Measurements from ENCODE around the gene GPRASP3.
"Not testable (repeated sequence)": the region's sequence is repeated elsewhere in the genome, so short reads cannot be mapped to it uniquely, and the experiment has no call there.

GPRASP3 gene

DNA sequence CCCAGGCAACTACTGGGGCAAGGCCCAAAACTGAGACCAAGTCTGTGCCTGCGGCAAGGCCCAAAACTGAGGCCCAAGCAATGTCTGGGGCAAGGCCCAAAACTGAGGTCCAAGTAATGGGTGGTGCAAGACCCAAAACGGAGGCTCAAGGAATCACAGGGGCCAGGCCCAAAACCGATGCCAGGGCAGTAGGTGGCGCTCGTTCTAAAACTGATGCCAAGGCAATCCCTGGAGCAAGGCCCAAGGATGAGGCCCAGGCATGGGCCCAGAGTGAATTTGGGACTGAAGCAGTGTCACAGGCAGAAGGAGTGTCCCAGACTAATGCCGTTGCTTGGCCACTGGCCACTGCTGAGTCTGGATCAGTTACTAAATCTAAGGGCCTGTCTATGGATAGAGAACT, 5.5 kb upstream of the GPRASP3 start:
- H3K9ac ChIP-seq (ENCODE audit: low read depth, low read length, poor library complexity) = no peak overlapping the region
- H3K4me2 ChIP-seq (ENCODE audit: insufficient read depth, low read length, poor library complexity, severe bottlenecking) = no peak overlapping the region
- no peak overlapping the region for H2AFZ ChIP-seq (ENCODE audit: low read length)
- H3K23ac ChIP-seq (ENCODE audit: low read depth, low read length, poor library complexity) = no peak overlapping the region
- H3K9me3 ChIP-seq (replicated peaks in 1 of 2; ENCODE audit: control insufficient read depth in 2 of 2, insufficient read depth in 1 of 2, low read depth in 1 of 2, low read length in 2 of 2) = no peaks in the 10 kb centered on the region
- no peak overlapping the region for H2BK120ac ChIP-seq (ENCODE audit: low read depth, low read length)
- H3K79me1 ChIP-seq (ENCODE audit: low read depth, low read length) = peaks cover 2% of the 10 kb centered on the region
- H2BK12ac ChIP-seq (ENCODE audit: low read length) = no peak overlapping the region
- DNase-seq (ENCODE audit: low spot score) = no peak
- no peak overlapping the region for H3K14ac ChIP-seq (ENCODE audit: low read length)
- H3K27ac ChIP-seq (replicated peaks; ENCODE audit: low read length) = no peak overlapping the region
- no peak overlapping the region for H3K4ac ChIP-seq (ENCODE audit: low read length)
- no peak overlapping the region for H3K4me3 ChIP-seq (ENCODE audit: low read length in 2 of 2)
- no peak overlapping the region for H2BK5ac ChIP-seq (ENCODE audit: low read length)
- WGBS, 2 donors (ENCODE audit: extremely low coverage in 2 of 2, insufficient read length in 2 of 2, insufficient replicate concordance in 1 of 2) = no CpG with 5 or more reads among the region's 6 CpGs
- H2BK15ac ChIP-seq (ENCODE audit: low read length) = no peak overlapping the region
- H3K27me3 ChIP-seq (ENCODE audit: control insufficient read depth in 3 of 3, insufficient read depth in 3 of 3, low read depth in 1 of 3, low read length in 3 of 3) = no peaks in the 10 kb centered on the region
- H3K18ac ChIP-seq (ENCODE audit: low read length) = no peak overlapping the region
- peaks cover 3 to 23% of the 10 kb centered on the region in 2 donors for H3K36me3 ChIP-seq (replicated peaks in 1 of 2; ENCODE audit: control insufficient read depth in 2 of 2, insufficient read depth in 2 of 2, low read length in 2 of 2)
- H4K8ac ChIP-seq (ENCODE audit: low read depth, low read length) = no peak overlapping the region
- H3K4me1 ChIP-seq (ENCODE audit: control insufficient read depth in 2 of 2, insufficient read depth in 1 of 2, low read depth in 1 of 2, low read length in 2 of 2) = peaks cover 0 to 4% of the 10 kb centered on the region in 2 donors
- H2AK5ac ChIP-seq (ENCODE audit: low read depth, low read length) = no peak overlapping the region
- H4K91ac ChIP-seq (ENCODE audit: low read depth, low read length, poor library complexity) = no peak overlapping the region

DNA sequence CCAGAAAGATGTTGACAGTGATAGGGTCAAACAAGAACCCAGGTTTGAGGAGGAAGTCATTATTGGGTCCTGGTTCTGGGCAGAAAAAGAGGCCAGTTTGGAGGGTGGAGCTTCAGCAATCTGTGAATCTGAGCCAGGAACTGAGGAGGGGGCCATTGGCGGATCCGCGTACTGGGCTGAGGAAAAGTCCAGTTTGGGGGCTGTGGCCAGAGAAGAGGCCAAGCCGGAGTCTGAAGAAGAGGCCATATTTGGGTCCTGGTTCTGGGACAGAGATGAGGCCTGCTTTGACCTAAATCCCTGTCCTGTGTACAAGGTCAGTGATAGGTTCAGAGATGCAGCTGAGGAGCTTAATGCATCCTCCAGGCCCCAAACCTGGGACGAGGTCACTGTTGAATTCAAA, 4.6 kb upstream of the GPRASP3 start:
- no peak for DNase-seq (ENCODE audit: low spot score)
- Histone ChIP-seq H3K4me1 (ENCODE audit: control insufficient read depth in 2 of 2, insufficient read depth in 1 of 2, low read depth in 1 of 2, low read length in 2 of 2) (peaks cover 0 to 6% of the 10 kb centered on the region in 2 donors), H3K23ac (ENCODE audit: low read depth, low read length, poor library complexity) (no peak overlapping the region)

DNA sequence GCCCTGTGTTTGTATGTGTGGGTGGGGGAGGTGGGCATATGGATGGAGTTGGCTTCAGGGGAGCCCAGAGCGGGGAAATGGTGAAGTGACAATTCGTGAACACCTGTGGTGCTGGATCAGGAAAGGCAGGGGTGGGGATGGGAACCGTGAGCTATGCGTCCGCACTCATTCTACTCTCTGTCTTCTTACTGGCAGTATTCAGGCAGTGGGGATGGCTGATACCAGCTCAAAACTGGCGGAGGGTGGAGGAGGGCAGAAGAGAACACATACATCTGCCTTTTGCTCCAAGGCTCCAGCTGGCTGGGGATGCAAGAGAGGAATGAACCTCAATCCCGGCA, 595 bp downstream of the GPRASP3 start:
- not testable (repeated sequence) for H4K8ac ChIP-seq (ENCODE audit: low read depth, low read length); H2AFZ ChIP-seq (ENCODE audit: low read length); H3K27ac ChIP-seq (replicated peaks; ENCODE audit: low read length); H3K79me1 ChIP-seq (ENCODE audit: low read depth, low read length); H3K36me3 ChIP-seq (replicated peaks in 1 of 2; ENCODE audit: control insufficient read depth in 2 of 2, insufficient read depth in 2 of 2, low read length in 2 of 2); H3K14ac ChIP-seq (ENCODE audit: low read length); H3K23ac ChIP-seq (ENCODE audit: low read depth, low read length, poor library complexity); H2AK5ac ChIP-seq (ENCODE audit: low read depth, low read length); H2BK120ac ChIP-seq (ENCODE audit: low read depth, low read length); H3K27me3 ChIP-seq (ENCODE audit: control insufficient read depth in 3 of 3, insufficient read depth in 3 of 3, low read depth in 1 of 3, low read length in 3 of 3); DNase-seq (ENCODE audit: low spot score); H4K91ac ChIP-seq (ENCODE audit: low read depth, low read length, poor library complexity); H3K9me3 ChIP-seq (replicated peaks in 1 of 2; ENCODE audit: control insufficient read depth in 2 of 2, insufficient read depth in 1 of 2, low read depth in 1 of 2, low read length in 2 of 2); H2BK12ac ChIP-seq (ENCODE audit: low read length); H3K4me1 ChIP-seq (ENCODE audit: control insufficient read depth in 2 of 2, insufficient read depth in 1 of 2, low read depth in 1 of 2, low read length in 2 of 2); H2BK15ac ChIP-seq (ENCODE audit: low read length); H3K18ac ChIP-seq (ENCODE audit: low read length); H2BK5ac ChIP-seq (ENCODE audit: low read length); H3K4ac ChIP-seq (ENCODE audit: low read length)
- no CpG with 5 or more reads among the region's 7 CpGs for WGBS, 2 donors (ENCODE audit: extremely low coverage in 2 of 2, insufficient read length in 2 of 2, insufficient replicate concordance in 1 of 2)
- peak overlapping the region; percentile 60 for H3K9ac ChIP-seq (ENCODE audit: low read depth, low read length, poor library complexity)
- H3K4me2 ChIP-seq (ENCODE audit: insufficient read depth, low read length, poor library complexity, severe bottlenecking) = peak overlapping the region; percentile 52
- H3K4me3 ChIP-seq (ENCODE audit: low read length in 2 of 2) = peak overlapping the region in 1 of 2 donors; percentile 83

More for the DNA sequence above, 4.6 kb upstream of the GPRASP3 start:
- no peak overlapping the region for H2BK120ac ChIP-seq (ENCODE audit: low read depth, low read length)
- H3K4ac ChIP-seq (ENCODE audit: low read length) = no peak overlapping the region
- H2AK5ac ChIP-seq (ENCODE audit: low read depth, low read length) = no peak overlapping the region
- H3K36me3 ChIP-seq (replicated peaks in 1 of 2; ENCODE audit: control insufficient read depth in 2 of 2, insufficient read depth in 2 of 2, low read length in 2 of 2) = peaks cover 3 to 23% of the 10 kb centered on the region in 2 donors
- no peak overlapping the region for H3K27ac ChIP-seq (replicated peaks; ENCODE audit: low read length)
- no peaks in the 10 kb centered on the region for H3K27me3 ChIP-seq (ENCODE audit: control insufficient read depth in 3 of 3, insufficient read depth in 3 of 3, low read depth in 1 of 3, low read length in 3 of 3)
- no peak overlapping the region for H2BK15ac ChIP-seq (ENCODE audit: low read length)
- H4K91ac ChIP-seq (ENCODE audit: low read depth, low read length, poor library complexity) = no peak overlapping the region
- H3K9me3 ChIP-seq (replicated peaks in 1 of 2; ENCODE audit: control insufficient read depth in 2 of 2, insufficient read depth in 1 of 2, low read depth in 1 of 2, low read length in 2 of 2) = no peaks in the 10 kb centered on the region
- H3K9ac ChIP-seq (ENCODE audit: low read depth, low read length, poor library complexity) = no peak overlapping the region
- H4K8ac ChIP-seq (ENCODE audit: low read depth, low read length) = no peak overlapping the region
- no peak overlapping the region for H2BK5ac ChIP-seq (ENCODE audit: low read length)
- no peak overlapping the region for H2AFZ ChIP-seq (ENCODE audit: low read length)
- H2BK12ac ChIP-seq (ENCODE audit: low read length) = no peak overlapping the region
- no CpG with 5 or more reads among the region's 5 CpGs for WGBS, 2 donors (ENCODE audit: extremely low coverage in 2 of 2, insufficient read length in 2 of 2, insufficient replicate concordance in 1 of 2)
- H3K14ac ChIP-seq (ENCODE audit: low read length) = no peak overlapping the region
- peaks cover 4% of the 10 kb centered on the region for H3K79me1 ChIP-seq (ENCODE audit: low read depth, low read length)
- H3K4me2 ChIP-seq (ENCODE audit: insufficient read depth, low read length, poor library complexity, severe bottlenecking) = no peak overlapping the region
- H3K18ac ChIP-seq (ENCODE audit: low read length) = no peak overlapping the region
- H3K4me3 ChIP-seq (ENCODE audit: low read length in 2 of 2) = no peak overlapping the region

GRCh38 chrX:102723456-102723855, 2.9 kb downstream of the GPRASP3 start:
- Histone ChIP-seq H4K8ac (ENCODE audit: low read depth, low read length) (no peak overlapping the region), H3K4me2 (ENCODE audit: insufficient read depth, low read length, poor library complexity, severe bottlenecking) (no peak overlapping the region), H3K9me3 (replicated peaks in 1 of 2; ENCODE audit: control insufficient read depth in 2 of 2, insufficient read depth in 1 of 2, low read depth in 1 of 2, low read length in 2 of 2) (no peaks in the 10 kb centered on the region), H3K23ac (ENCODE audit: low read depth, low read length, poor library complexity) (no peak overlapping the region), H2BK120ac (ENCODE audit: low read depth, low read length) (no peak overlapping the region), H3K18ac (ENCODE audit: low read length) (no peak overlapping the region), H3K36me3 (replicated peaks in 1 of 2; ENCODE audit: control insufficient read depth in 2 of 2, insufficient read depth in 2 of 2, low read length in 2 of 2) (no peaks in the 10 kb centered on the region), H3K79me1 (ENCODE audit: low read depth, low read length) (peaks cover 1% of the 10 kb centered on the region), H3K4ac (ENCODE audit: low read length) (no peak overlapping the region), H2BK5ac (ENCODE audit: low read length) (no peak overlapping the region), H3K14ac (ENCODE audit: low read length) (no peak overlapping the region), H2AFZ (ENCODE audit: low read length) (no peak overlapping the region), H3K4me1 (ENCODE audit: control insufficient read depth in 2 of 2, insufficient read depth in 1 of 2, low read depth in 1 of 2, low read length in 2 of 2) (peaks cover 0 to 3% of the 10 kb centered on the region in 2 donors), H3K27ac (replicated peaks; ENCODE audit: low read length) (no peak overlapping the region), H2BK15ac (ENCODE audit: low read length) (no peak overlapping the region), H3K9ac (ENCODE audit: low read depth, low read length, poor library complexity) (no peak overlapping the region), H2BK12ac (ENCODE audit: low read length) (no peak overlapping the region), H4K91ac (ENCODE audit: low read depth, low read length, poor library complexity) (no peak overlapping the region), H3K4me3 (ENCODE audit: low read length in 2 of 2) (no peak overlapping the region), H3K27me3 (ENCODE audit: control insufficient read depth in 3 of 3, insufficient read depth in 3 of 3, low read depth in 1 of 3, low read length in 3 of 3) (no peaks in the 10 kb centered on the region), H2AK5ac (ENCODE audit: low read depth, low read length) (no peak overlapping the region)
- no peak for DNase-seq (ENCODE audit: low spot score)
- WGBS, 2 donors (ENCODE audit: extremely low coverage in 2 of 2, insufficient read length in 2 of 2, insufficient replicate concordance in 1 of 2) = no CpG with 5 or more reads among the region's 1 CpG
